ENCODE results near the gene GNE.

Gene GNE

DNA sequence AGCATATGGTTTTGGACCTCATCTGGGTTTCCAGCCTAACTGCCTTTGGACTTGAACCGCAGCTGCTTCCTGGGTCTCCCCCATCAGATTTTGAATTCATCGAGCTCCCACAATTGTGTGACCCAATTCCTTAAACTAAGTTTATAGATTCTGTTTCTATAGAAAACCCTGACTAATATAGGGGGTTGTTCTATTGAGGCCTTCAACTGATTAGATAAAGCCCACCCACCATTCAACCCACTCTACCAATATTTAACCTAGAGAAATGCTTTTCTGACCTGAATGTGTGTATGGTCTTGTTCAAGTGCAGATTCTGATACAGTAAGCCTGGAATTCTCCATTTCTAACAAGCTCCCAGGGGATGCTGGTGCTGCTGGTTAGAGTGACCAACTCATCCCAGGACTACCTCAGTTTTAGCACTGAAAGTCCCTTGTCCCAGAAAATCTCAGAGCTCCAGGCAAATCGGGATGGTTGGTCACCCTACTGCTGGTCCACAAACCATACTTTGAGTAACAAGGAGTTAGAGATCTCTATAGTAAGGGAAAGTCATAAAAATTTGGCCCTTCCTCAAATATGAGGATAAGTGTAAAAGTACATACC lies 31.7 kb upstream of the GNE start:
- no peaks in the 10 kb centered on the region for H3K27me3 ChIP-seq (ENCODE audit: insufficient read depth, poor library complexity, severe bottlenecking)
- no peak for DNase-seq (ENCODE audit: low read depth in 1 of 2, low spot score in 1 of 2)
- H3K27ac ChIP-seq (replicated peaks), result no peak overlapping the region
- TF ChIP-seq POLR2AphosphoS5 (IDR thresholded peaks at IDR 0.05; ENCODE audit: low read depth), result no peak
- no peak for TF ChIP-seq GABPA (IDR thresholded peaks at IDR 0.05; ENCODE audit: low read depth)
- TF ChIP-seq, protein P1, sequence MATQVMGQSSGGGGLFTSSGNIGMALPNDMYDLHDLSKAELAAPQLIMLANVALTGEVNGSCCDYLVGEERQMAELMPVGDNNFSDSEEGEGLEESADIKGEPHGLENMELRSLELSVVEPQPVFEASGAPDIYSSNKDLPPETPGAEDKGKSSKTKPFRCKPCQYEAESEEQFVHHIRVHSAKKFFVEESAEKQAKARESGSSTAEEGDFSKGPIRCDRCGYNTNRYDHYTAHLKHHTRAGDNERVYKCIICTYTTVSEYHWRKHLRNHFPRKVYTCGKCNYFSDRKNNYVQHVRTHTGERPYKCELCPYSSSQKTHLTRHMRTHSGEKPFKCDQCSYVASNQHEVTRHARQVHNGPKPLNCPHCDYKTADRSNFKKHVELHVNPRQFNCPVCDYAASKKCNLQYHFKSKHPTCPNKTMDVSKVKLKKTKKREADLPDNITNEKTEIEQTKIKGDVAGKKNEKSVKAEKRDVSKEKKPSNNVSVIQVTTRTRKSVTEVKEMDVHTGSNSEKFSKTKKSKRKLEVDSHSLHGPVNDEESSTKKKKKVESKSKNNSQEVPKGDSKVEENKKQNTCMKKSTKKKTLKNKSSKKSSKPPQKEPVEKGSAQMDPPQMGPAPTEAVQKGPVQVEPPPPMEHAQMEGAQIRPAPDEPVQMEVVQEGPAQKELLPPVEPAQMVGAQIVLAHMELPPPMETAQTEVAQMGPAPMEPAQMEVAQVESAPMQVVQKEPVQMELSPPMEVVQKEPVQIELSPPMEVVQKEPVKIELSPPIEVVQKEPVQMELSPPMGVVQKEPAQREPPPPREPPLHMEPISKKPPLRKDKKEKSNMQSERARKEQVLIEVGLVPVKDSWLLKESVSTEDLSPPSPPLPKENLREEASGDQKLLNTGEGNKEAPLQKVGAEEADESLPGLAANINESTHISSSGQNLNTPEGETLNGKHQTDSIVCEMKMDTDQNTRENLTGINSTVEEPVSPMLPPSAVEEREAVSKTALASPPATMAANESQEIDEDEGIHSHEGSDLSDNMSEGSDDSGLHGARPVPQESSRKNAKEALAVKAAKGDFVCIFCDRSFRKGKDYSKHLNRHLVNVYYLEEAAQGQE (IDR thresholded peaks at IDR 0.05; ENCODE audit: insufficient replicate concordance, low read depth), result no peak
- TF ChIP-seq, protein P2, sequence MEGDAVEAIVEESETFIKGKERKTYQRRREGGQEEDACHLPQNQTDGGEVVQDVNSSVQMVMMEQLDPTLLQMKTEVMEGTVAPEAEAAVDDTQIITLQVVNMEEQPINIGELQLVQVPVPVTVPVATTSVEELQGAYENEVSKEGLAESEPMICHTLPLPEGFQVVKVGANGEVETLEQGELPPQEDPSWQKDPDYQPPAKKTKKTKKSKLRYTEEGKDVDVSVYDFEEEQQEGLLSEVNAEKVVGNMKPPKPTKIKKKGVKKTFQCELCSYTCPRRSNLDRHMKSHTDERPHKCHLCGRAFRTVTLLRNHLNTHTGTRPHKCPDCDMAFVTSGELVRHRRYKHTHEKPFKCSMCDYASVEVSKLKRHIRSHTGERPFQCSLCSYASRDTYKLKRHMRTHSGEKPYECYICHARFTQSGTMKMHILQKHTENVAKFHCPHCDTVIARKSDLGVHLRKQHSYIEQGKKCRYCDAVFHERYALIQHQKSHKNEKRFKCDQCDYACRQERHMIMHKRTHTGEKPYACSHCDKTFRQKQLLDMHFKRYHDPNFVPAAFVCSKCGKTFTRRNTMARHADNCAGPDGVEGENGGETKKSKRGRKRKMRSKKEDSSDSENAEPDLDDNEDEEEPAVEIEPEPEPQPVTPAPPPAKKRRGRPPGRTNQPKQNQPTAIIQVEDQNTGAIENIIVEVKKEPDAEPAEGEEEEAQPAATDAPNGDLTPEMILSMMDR (IDR thresholded peaks at IDR 0.05; ENCODE audit: insufficient read depth, low read length), result no peak
- TF ChIP-seq SPI1 (IDR thresholded peaks at IDR 0.05; ENCODE audit: borderline replicate concordance, low read depth), result no peak
- no peak overlapping the region for H3K4me3 ChIP-seq (replicated peaks; ENCODE audit: insufficient read depth, low read length)

DNA sequence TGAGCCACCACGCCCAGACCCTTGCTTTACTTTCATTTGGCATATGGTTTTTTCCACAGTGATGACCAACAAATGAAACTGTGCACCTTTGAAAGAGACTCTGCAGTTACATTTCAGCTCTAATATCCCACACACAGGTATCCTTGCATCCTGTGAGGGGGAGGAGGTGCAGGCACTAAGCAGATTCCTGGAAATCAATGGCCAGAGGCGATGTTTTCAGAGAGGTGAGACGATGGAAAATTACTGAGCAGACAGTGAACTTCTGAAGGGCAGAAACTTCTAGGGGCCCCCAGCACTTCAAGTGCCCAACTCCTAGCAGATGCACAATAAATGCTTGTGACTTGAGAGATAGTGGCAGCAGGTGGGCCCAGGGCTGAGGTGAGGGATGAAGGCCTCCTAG lies 29.8 kb upstream of the GNE start:
- TF ChIP-seq, protein P2 (IDR thresholded peaks at IDR 0.05; ENCODE audit: insufficient read depth, low read length), result no peak
- TF ChIP-seq POLR2AphosphoS5 (IDR thresholded peaks at IDR 0.05; ENCODE audit: low read depth), result no peak
- TF ChIP-seq, protein P1 (IDR thresholded peaks at IDR 0.05; ENCODE audit: insufficient replicate concordance, low read depth), result no peak
- TF ChIP-seq GABPA (IDR thresholded peaks at IDR 0.05; ENCODE audit: low read depth), result no peak
- no peak for TF ChIP-seq SPI1 (IDR thresholded peaks at IDR 0.05; ENCODE audit: borderline replicate concordance, low read depth)
- Histone ChIP-seq H3K27me3 (ENCODE audit: insufficient read depth, poor library complexity, severe bottlenecking) (no peaks in the 10 kb centered on the region), H3K4me3 (replicated peaks; ENCODE audit: insufficient read depth, low read length) (no peak overlapping the region), H3K27ac (replicated peaks) (no peak overlapping the region)
- DNase-seq (ENCODE audit: low read depth in 1 of 2, low spot score in 1 of 2), result no peak

DNA sequence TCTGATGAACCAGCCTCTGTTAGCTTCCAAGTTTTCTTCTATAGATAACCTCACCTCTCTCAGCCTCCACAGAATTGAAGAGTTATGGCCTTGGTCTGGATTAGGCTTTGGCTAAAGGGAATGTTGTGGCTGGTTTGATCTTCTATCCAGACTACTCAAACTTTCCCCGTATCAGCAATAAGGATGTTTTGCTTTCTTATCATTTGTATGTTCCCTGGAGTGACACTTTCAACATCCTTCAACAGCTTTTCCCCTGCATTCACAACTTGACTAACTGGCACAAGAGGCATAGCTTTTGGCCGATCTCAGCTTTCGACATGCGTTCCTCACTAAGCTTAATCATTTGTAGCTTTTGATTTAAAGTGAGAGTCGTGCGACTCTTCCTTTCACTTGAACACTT lies 28.1 kb upstream of the GNE start:
- DNase-seq (ENCODE audit: low read depth in 1 of 2, low spot score in 1 of 2), result no peak
- no peaks in the 10 kb centered on the region for H3K27me3 ChIP-seq (ENCODE audit: insufficient read depth, poor library complexity, severe bottlenecking)
- TF ChIP-seq GABPA (IDR thresholded peaks at IDR 0.05; ENCODE audit: low read depth), result no peak
- TF ChIP-seq, protein P2 (IDR thresholded peaks at IDR 0.05; ENCODE audit: insufficient read depth, low read length), result no peak
- TF ChIP-seq SPI1 (IDR thresholded peaks at IDR 0.05; ENCODE audit: borderline replicate concordance, low read depth), result no peak
- TF ChIP-seq, protein P1 (IDR thresholded peaks at IDR 0.05; ENCODE audit: insufficient replicate concordance, low read depth), result no peak
- TF ChIP-seq POLR2AphosphoS5 (IDR thresholded peaks at IDR 0.05; ENCODE audit: low read depth), result no peak
- H3K4me3 ChIP-seq (replicated peaks; ENCODE audit: insufficient read depth, low read length), result no peak overlapping the region
- H3K27ac ChIP-seq (replicated peaks), result no peak overlapping the region

Measured in HL-60 (cell line).